ENCODE results near the gene NCKAP5. TPM values are rescaled to one million over a fixed set of nuclear protein-coding genes. Genes with fewer than 3 reads are reported as not detected.

Gene NCKAP5
- total and polyA plus RNA-seq, 4 donors: 2.3 to 20.2 (median 8.1) TPM

GRCh38 chr2:133442393-133442792 is 125.9 kb downstream of the NCKAP5 start:
- no peak for TF ChIP-seq CTCF (IDR thresholded peaks at IDR 0.05; ENCODE audit: control extremely low read depth, extremely low read depth)
- DNase-seq (no peak), ATAC-seq (ENCODE audit: insufficient read depth, low FRiP score) (no peak)
- Histone ChIP-seq H3K27me3 (ENCODE audit: control insufficient read depth in 3 of 3, insufficient read depth in 3 of 3, low read length in 2 of 3) (no peaks in the 10 kb centered on the region), H3K9me3 (ENCODE audit: control insufficient read depth in 4 of 4, insufficient read depth in 3 of 4, low read length in 3 of 4) (no peaks in the 10 kb centered on the region), H3K27ac (ENCODE audit: low read depth in 1 of 2, low read length in 1 of 2) (no peak overlapping the region), H3K4me1 (ENCODE audit: control insufficient read depth in 5 of 5, insufficient read depth in 5 of 5, low read length in 5 of 5) (peaks cover 0 to 3% (median 0%) of the 10 kb centered on the region in 5 donors), H3K9ac (ENCODE audit: insufficient read depth in 1 of 2, low read length in 2 of 2) (no peak overlapping the region), H3K36me3 (ENCODE audit: control insufficient read depth in 4 of 4, insufficient read depth in 4 of 4, low read length in 4 of 4) (no peaks in the 10 kb centered on the region), H3K4me3 (no peak overlapping the region)
- WGBS, 2 donors: 87 to 91% methylated on average over 2 of the region's 2 CpGs

GRCh38 chr2:133439565-133439920 is 128.7 kb downstream of the NCKAP5 start:
- Histone ChIP-seq H3K27ac (ENCODE audit: low read depth in 1 of 2, low read length in 1 of 2) (no peak overlapping the region), H3K36me3 (ENCODE audit: control insufficient read depth in 4 of 4, insufficient read depth in 4 of 4, low read length in 4 of 4) (no peaks in the 10 kb centered on the region), H3K9me3 (ENCODE audit: control insufficient read depth in 4 of 4, insufficient read depth in 3 of 4, low read length in 3 of 4) (no peaks in the 10 kb centered on the region), H3K4me3 (no peak overlapping the region), H3K27me3 (ENCODE audit: control insufficient read depth in 3 of 3, insufficient read depth in 3 of 3, low read length in 2 of 3) (no peaks in the 10 kb centered on the region), H3K4me1 (ENCODE audit: control insufficient read depth in 5 of 5, insufficient read depth in 5 of 5, low read length in 5 of 5) (peaks cover 0 to 3% (median 0%) of the 10 kb centered on the region in 5 donors), H3K9ac (ENCODE audit: insufficient read depth in 1 of 2, low read length in 2 of 2) (no peak overlapping the region)
- DNase-seq (no peak), ATAC-seq (ENCODE audit: insufficient read depth, low FRiP score) (no peak)
- TF ChIP-seq CTCF (IDR thresholded peaks at IDR 0.05; ENCODE audit: control extremely low read depth, extremely low read depth): no peak

GRCh38 chr2:133438848-133439564 is 129.3 kb downstream of the NCKAP5 start:
- Histone ChIP-seq H3K9me3 (ENCODE audit: control insufficient read depth in 4 of 4, insufficient read depth in 3 of 4, low read length in 3 of 4) (no peaks in the 10 kb centered on the region), H3K27ac (ENCODE audit: low read depth in 1 of 2, low read length in 1 of 2) (no peak overlapping the region), H3K9ac (ENCODE audit: insufficient read depth in 1 of 2, low read length in 2 of 2) (no peak overlapping the region), H3K27me3 (ENCODE audit: control insufficient read depth in 3 of 3, insufficient read depth in 3 of 3, low read length in 2 of 3) (no peaks in the 10 kb centered on the region), H3K36me3 (ENCODE audit: control insufficient read depth in 4 of 4, insufficient read depth in 4 of 4, low read length in 4 of 4) (no peaks in the 10 kb centered on the region), H3K4me1 (ENCODE audit: control insufficient read depth in 5 of 5, insufficient read depth in 5 of 5, low read length in 5 of 5) (peaks cover 0 to 3% (median 0%) of the 10 kb centered on the region in 5 donors), H3K4me3 (no peak overlapping the region)
- WGBS, 2 donors: 76 to 84% methylated on average over 4 of the region's 4 CpGs
- DNase-seq: no peak
- no peak for ATAC-seq (ENCODE audit: insufficient read depth, low FRiP score)
- no peak for TF ChIP-seq CTCF (IDR thresholded peaks at IDR 0.05; ENCODE audit: control extremely low read depth, extremely low read depth)

GRCh38 chr2:133438026-133438425 is 130.2 kb downstream of the NCKAP5 start:
- H3K9ac ChIP-seq (ENCODE audit: insufficient read depth in 1 of 2, low read length in 2 of 2): no peak overlapping the region
- H3K4me3 ChIP-seq: no peak overlapping the region
- no peak overlapping the region for H3K27ac ChIP-seq (ENCODE audit: low read depth in 1 of 2, low read length in 1 of 2)
- no peaks in the 10 kb centered on the region for H3K27me3 ChIP-seq (ENCODE audit: control insufficient read depth in 3 of 3, insufficient read depth in 3 of 3, low read length in 2 of 3)
- no peaks in the 10 kb centered on the region for H3K36me3 ChIP-seq (ENCODE audit: control insufficient read depth in 4 of 4, insufficient read depth in 4 of 4, low read length in 4 of 4)
- no peak for DNase-seq
- no peak for TF ChIP-seq CTCF (IDR thresholded peaks at IDR 0.05; ENCODE audit: control extremely low read depth, extremely low read depth)
- H3K4me1 ChIP-seq (ENCODE audit: control insufficient read depth in 5 of 5, insufficient read depth in 5 of 5, low read length in 5 of 5): peaks cover 0 to 3% (median 0%) of the 10 kb centered on the region in 5 donors
- H3K9me3 ChIP-seq (ENCODE audit: control insufficient read depth in 4 of 4, insufficient read depth in 3 of 4, low read length in 3 of 4): no peaks in the 10 kb centered on the region
- no peak for ATAC-seq (ENCODE audit: insufficient read depth, low FRiP score)

Measured in lung (tissue), 12 donors.